ENCODE measurements around the gene AUNIP.
"Not testable (repeated sequence)": the region's sequence is repeated elsewhere in the genome, so short reads cannot be mapped to it uniquely, and the experiment has no call there.

Gene AUNIP

DNA sequence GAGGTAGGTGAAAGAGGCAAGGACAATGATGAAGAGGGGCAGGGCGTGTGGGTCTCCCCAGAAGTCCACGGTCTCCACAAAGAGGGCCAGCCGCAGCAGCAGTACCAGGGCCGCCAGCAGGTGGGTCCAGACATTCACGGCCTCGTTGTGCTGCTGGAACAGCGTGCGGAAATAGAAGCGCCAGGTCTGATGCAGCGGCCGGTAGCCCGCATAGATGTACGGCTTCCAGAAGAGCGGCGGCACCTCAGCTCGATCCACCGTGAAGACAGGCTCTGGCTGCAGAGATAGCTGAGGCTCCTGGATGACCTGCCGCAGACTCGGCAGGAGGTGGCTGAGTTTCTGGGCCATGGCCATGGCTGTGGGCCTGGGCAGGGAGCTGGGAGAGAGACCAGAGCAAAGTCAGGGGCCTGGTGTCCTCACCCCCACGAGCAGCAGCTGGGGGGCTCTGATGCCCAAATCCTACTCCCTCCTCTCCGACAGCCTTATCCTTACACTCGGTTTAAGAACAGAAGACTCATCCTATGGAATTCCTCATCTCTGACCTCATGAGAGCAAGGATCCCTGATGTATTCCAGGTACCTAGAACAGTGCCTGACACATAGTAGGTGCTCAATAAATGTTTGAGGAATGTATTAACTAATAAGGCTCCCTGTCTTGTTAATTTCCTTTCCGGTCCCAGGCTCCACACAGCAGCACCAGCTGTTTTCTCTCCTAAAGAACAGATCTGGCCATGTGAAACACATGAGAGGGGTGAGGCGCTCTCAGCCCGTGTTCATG, 4.4 kb upstream of the AUNIP start:
- no peak for DNase-seq

DNA sequence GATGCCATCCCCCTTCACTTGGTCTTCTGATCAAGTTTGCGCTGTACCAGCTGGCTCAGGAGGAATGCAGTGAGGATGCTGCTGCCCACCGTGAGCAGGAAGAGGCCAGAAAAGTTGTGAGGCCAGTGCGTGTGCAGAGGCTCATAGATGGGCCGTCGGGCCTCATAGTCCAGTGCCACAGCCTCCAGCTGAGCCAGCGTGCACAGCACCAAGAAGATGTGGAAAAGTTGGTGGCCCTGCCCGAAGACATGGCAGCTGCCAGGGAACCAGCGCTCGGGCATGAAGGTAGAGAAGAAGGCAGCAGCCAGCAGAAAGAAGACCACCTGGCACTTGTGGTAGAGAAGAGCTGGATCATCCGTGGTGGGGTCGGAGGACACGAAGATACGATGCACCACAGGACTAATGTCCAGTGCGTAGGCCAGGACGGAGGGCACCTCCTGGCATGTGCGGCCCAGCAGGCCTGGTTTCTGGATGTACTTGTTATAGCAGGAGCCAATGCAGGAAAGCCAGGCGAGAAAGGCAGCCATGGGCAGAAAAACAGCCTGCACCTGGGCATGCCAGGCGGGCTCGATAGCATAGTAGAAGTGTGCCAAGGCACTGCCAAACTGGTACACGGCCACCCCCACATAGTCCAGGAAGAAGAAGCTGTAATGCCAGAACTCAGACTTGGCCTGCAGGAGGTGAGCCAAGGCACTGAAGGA, 3.7 kb upstream of the AUNIP start:
- DNase-seq, result no peak

DNA sequence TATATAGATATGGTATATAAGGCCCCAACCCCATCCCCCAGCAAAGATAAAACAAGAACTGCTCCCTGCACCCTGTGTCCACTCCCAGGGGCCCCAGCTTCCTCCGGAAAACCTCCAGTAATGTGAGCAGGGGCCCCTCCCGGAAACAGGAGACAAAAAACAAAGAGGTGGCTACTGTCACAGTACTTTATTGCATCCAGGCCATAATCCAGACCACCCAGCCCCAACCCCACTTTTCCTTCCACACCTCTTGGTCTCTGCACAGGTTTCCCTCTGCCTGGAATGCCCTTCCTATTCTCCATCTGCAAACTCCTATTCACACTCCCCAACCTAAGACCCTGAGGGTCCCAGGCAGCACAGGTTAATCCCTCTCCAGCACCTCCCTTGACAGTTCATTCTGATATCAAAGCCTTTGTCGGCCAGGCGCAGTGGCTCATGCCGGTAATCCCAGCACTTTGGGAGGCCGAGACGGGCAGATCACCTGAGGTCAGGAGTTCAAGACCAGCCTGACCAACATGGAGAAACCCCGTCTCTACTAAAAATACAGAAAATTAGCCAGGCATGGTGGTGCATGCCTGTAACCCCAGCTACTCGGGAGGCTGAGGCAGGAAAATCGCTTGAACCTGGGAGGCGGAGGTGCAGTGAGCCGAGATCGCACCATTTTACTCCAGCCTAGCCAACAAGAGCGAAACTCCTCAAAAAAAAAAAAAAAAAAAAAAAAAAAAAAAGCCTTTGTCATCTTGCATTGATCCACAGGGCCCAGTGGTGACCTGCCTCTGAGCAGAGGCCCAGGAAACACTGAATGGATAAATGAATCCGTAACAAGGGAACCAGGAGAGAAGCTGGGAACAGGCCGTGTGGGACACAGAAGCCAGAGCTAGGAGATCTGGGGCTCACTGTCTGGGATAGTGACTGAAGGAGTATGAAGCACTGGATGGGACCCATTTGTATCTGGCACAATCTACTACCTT, 2.3 kb upstream of the AUNIP start:
- DNase-seq, result no peak

DNA sequence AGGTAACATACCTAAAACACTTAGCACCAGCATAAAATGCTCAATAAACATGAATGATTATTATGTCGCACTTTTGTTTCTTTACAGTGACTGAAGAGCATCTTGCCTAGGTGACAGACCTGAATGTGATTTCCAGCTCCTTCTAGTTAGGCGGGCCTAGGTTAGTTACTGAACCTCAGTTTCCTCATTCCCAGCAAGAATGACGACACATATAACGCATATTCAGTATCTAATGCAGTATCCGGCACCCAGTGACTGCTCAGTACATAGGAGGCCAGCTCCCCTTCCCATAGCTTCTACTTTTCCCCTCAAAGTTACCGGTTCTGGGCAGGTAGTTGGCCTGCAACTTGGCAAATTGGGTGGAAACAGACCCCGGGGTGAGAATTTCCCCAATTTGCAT, 763 bp downstream of the AUNIP start:
- no peak for DNase-seq

DNA sequence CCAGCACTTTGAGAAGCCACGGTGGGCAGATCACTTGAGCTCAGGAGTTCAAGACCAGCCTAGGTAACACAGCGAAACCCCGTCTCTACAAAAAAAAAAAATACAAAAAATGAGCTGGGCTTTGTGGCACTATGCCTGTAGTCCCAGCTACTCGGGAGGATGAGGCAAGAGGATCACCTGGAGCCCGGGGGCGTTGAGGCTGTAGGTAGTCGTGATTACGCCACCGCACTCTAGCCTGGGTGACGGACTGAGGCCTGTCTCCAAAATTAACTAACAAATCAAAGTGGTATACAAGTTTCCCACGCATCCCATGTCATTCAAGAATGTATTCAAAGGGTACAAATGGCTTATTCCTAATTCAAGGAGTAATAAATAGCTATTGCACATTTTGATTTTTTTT, 2.4 kb downstream of the AUNIP start:
- DNase-seq, result no peak

- no peak for DNase-seq
These were observed 4.7 kb downstream of the AUNIP start for GRCh38 chr1:25854554-25854953.

DNA sequence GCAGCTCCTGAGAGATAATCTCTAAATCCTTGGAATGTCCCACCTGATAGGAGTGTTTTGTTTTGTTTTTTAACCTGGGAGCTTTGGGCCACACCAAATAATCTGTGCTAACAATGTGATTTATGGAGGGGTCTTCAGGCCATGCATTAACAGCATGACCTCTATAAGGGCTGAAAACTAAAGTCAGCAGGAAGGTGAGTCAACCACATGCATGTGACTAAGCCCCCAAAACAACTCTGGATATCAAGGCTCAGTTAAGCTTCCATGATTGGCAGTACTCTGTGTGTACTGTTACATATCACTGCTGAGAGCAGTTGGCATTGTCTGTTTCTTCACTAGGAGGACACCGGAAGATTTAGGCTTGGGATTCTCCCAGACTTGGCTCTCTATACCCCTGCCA, 10.7 kb downstream of the AUNIP start:
- DNase-seq, result no peak

DNA sequence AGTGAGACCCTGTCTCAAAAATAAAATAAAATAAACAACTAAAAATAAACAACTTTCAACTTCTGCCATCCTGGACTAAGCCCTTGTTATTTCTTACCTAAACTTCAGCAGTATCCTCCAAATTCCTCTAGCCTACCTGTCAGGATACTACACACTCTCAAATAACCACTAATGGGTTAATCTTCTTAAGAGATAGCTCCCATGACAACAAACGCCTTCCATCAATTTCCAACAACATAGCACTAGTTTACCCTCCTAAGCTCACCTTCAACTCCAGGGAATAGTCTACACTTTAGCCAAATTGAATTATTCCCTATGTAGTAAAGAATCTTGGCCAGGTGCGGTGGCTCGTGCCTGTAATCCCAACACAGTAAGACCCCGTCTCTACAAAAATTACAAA, 11.3 kb downstream of the AUNIP start:
- no peak for DNase-seq

- DNase-seq, result no peak
These were observed 13.6 kb downstream of the AUNIP start for GRCh38 chr1:25845664-25846063.

GRCh38 chr1:25844536-25845337, 14.5 kb downstream of the AUNIP start:
- DNase-seq, result no peak

- DNase-seq, result no peak
These were observed 15.8 kb downstream of the AUNIP start for GRCh38 chr1:25843483-25843882.

- DNase-seq, result not testable (repeated sequence)
These were observed 19.4 kb downstream of the AUNIP start for GRCh38 chr1:25839808-25840207.

DNA sequence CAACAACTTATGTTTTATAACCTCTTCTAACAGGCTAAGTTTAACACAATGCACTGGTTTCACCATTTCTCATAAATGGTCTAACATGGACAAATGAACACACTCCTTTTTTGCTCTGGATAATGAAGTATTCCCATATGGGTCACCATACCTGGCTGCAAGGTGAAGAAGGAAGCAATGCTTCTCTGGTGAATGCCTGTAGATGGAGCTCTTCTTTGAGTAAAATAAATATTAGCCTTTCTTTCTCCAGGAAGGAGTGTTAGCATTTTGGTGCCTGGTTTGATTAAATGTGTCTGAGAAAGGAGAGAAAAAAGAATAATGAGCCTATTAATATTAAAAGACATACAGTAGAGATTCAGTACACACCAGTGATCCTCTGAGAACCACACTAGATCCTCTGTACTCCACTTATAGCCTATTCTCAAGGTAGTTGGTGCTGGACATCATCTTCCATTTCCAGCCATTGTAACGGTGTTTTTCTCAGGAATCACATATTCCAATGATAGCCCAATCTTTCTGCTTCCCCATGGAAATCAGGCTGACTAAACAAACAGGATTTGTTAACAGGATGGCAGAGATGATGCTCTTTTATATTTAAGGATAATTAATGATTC, 21.9 kb downstream of the AUNIP start:
- no peak for DNase-seq

- DNase-seq, result no peak
These were observed 22.6 kb downstream of the AUNIP start for GRCh38 chr1:25836695-25837094.

GRCh38 chr1:25834894-25835293, 24.4 kb downstream of the AUNIP start:
- no peak for DNase-seq

GRCh38 chr1:25833158-25833557, 26.1 kb downstream of the AUNIP start:
- no peak for DNase-seq

- no peak for DNase-seq
These were observed 26.8 kb downstream of the AUNIP start for GRCh38 chr1:25832336-25833037.

DNA sequence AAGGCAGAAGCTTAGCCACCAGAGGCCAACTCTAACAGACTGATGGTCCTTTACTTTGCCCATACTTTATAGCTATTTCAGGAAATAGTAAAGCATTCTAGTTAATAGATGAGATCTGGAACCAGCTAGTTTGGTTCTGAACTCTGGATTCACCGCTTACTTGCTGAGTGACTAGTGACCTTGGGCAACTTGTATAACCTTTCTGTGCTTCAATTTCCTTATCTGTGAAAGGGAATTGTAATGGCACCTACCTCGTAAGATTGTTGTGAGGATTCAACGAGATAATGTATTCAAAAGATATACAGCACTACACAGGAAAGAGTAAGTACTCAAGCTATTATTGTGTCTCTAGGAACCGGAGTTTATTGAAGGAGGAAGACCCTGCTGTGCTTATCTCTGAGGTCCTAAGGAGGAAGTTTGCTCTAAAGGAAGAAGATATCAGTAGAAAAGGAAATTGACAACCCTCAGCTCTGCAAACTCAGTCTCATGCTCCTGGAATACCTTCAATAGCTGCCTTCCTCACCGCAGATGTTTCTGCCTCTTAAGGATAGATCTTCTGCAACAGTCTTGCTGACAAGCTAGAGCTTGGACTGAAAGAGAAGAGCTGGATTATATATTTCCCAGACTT, 27.6 kb downstream of the AUNIP start:
- no peak for DNase-seq

DNA sequence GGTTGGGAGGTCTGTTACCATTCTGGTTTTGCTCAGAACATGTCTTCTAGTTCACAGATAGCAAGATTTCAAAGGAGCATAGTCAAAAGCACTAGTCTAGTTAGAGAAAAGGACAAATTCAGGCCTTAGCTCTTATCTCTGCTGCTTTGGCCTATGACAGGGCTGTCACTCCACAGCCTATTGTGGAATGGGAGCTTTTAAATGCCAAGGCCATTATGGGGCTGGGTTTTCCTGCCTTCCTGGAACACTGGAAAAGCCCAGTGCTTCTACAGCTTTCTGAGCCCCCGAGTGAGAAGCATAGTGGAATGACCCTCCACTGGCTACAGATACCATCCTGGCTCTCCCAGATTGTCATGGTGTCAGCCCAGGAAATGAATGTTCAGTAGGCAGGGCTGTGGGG, 30.2 kb downstream of the AUNIP start:
- no peak for DNase-seq

DNA sequence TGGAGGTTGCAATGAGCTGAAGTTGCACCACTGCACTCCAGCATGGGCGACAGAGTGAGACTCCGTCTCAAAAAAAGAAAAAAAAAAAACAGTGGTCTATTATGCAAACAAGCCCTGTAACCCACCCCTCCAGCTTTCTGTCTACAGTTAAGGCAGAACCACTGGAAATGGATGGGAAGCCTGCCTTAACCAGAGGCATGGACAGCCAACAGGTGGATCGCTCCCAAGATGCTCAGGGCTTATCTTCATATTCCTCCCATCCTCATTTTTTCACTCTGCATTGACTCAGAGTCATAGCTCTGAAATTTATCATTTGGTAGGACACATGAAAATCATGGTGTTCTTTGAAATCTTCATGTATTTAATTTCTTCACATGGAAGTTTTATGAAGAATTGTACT, 30.8 kb downstream of the AUNIP start:
- DNase-seq, result no peak

- DNase-seq, result no peak
These were observed 32.7 kb downstream of the AUNIP start for GRCh38 chr1:25826571-25826970.

Measured in effector CD8-positive, alpha-beta T cell (primary cell).